ENCODE measurements around the gene CETP. TPM values are rescaled to one million over a fixed set of nuclear protein-coding genes. Genes with fewer than 3 reads are reported as not detected.

The CETP gene
- total and polyA plus RNA-seq, 2 of the 8 experiments (the other 6 are each of a cell fraction or from before 2014, with no cell fraction given): not detected

- no peak for TF ChIP-seq CTBP2 (IDR thresholded peaks at IDR 0.05; ENCODE audit: borderline replicate concordance, insufficient read depth, insufficient read length, low read length)
- TF ChIP-seq, protein P1, sequence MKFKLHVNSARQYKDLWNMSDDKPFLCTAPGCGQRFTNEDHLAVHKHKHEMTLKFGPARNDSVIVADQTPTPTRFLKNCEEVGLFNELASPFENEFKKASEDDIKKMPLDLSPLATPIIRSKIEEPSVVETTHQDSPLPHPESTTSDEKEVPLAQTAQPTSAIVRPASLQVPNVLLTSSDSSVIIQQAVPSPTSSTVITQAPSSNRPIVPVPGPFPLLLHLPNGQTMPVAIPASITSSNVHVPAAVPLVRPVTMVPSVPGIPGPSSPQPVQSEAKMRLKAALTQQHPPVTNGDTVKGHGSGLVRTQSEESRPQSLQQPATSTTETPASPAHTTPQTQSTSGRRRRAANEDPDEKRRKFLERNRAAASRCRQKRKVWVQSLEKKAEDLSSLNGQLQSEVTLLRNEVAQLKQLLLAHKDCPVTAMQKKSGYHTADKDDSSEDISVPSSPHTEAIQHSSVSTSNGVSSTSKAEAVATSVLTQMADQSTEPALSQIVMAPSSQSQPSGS (IDR thresholded peaks at IDR 0.05; ENCODE audit: low read length): no peak
- no peak for TF ChIP-seq NANOG (IDR thresholded peaks at IDR 0.05; ENCODE audit: insufficient read depth, low read depth, low read length, poor library complexity, severe bottlenecking)
- no peak for TF ChIP-seq CHD2 (IDR thresholded peaks at IDR 0.05; ENCODE audit: low read length)
Measured at GRCh38 chr16:56985962-56986360, 24.2 kb downstream of the CETP start (continued).
